Activated CD8-positive, alpha-beta memory T cell treated with anti-CD3 and anti-CD28 coated beads, Interleukin-2, amount 50 U/mL, for 1 hour (primary cell): ENCODE measurements around the gene LSG1.

Source experiments
- DNase-seq: peaks from one replicate; pipeline ENCODE4 v3.0.0-alpha.2; 2020; ENCODE audit errors: extremely low read depth

LSG1 gene

GRCh38 chr3:194671900-194672808, at the start of gene LSG1:
Gene LSG1 (minus strand): TSS chr3:194672191. CDS start chr3:194672162, 29 bp downstream.
- peak; percentile 71 for DNase-seq

GRCh38 chr3:194720048-194720447, 48.1 kb upstream of the LSG1 start:
- DNase-seq, result no peak

GRCh38 chr3:194718079-194718478, 46.1 kb upstream of the LSG1 start:
- DNase-seq, result no peak

GRCh38 chr3:194715022-194715800, 43.2 kb upstream of the LSG1 start:
- no peak for DNase-seq

GRCh38 chr3:194714564-194714963, 42.6 kb upstream of the LSG1 start:
- no peak for DNase-seq

- DNase-seq, result no peak
Observed at GRCh38 chr3:194714137-194714455, 42.1 kb upstream of the LSG1 start.

- DNase-seq, result no peak
Observed at GRCh38 chr3:194713299-194714136, 41.5 kb upstream of the LSG1 start.

- no peak for DNase-seq
Observed at GRCh38 chr3:194711913-194712312, 39.9 kb upstream of the LSG1 start.

- DNase-seq, result no peak
Observed at GRCh38 chr3:194711286-194711685, 39.3 kb upstream of the LSG1 start.

- DNase-seq, result no peak
Observed at GRCh38 chr3:194707147-194707540, 35.2 kb upstream of the LSG1 start.

- DNase-seq, result no peak
Observed at GRCh38 chr3:194705761-194706160, 33.8 kb upstream of the LSG1 start.

- DNase-seq, result no peak
Observed at GRCh38 chr3:194705227-194705626, 33.2 kb upstream of the LSG1 start.

GRCh38 chr3:194702545-194702944, 30.6 kb upstream of the LSG1 start:
- no peak for DNase-seq

GRCh38 chr3:194696702-194697101, 24.7 kb upstream of the LSG1 start:
- DNase-seq, result no peak

- DNase-seq, result no peak
Observed at GRCh38 chr3:194691481-194692283, 19.7 kb upstream of the LSG1 start.

- no peak for DNase-seq
Observed at GRCh38 chr3:194690501-194691372, 18.7 kb upstream of the LSG1 start.

- no peak for DNase-seq
Observed at GRCh38 chr3:194689493-194689944, 17.5 kb upstream of the LSG1 start.

- no peak for DNase-seq
Observed at GRCh38 chr3:194688946-194689345, 17.0 kb upstream of the LSG1 start.

- no peak for DNase-seq
Observed at GRCh38 chr3:194688200-194688740, 16.3 kb upstream of the LSG1 start.

- no peak for DNase-seq
Observed at GRCh38 chr3:194687638-194688199, 15.7 kb upstream of the LSG1 start.
